ENCODE data around the gene MPPED1.

The MPPED1 gene

GRCh38 chr22:43516386-43516785 lies 104.6 kb downstream of the MPPED1 start:
- TF ChIP-seq CTCF (conservative IDR thresholded peaks at IDR 0.05; ENCODE audit: low read depth), result no peak
- no peak overlapping the region for H3K27ac ChIP-seq
- ChIA-PET POLR2A (ENCODE audit: low non-redundant PET) (no interaction called here), CTCF (no interaction called here)
- DNase-seq (ENCODE audit: low spot score), result no peak

GRCh38 chr22:43516996-43517635 lies 105.3 kb downstream of the MPPED1 start:
- ChIA-PET CTCF (no interaction called here), POLR2A (ENCODE audit: low non-redundant PET) (no interaction called here)
- DNase-seq (ENCODE audit: low spot score), result no peak
- no peak for TF ChIP-seq CTCF (conservative IDR thresholded peaks at IDR 0.05; ENCODE audit: low read depth)
- no peak overlapping the region for H3K27ac ChIP-seq

GRCh38 chr22:43520632-43521039 lies 108.8 kb downstream of the MPPED1 start:
- POLR2A ChIA-PET (ENCODE audit: low non-redundant PET), result no interaction called here
- no peak for DNase-seq (ENCODE audit: low spot score)
- CTCF ChIA-PET, result no interaction called here
- no peak overlapping the region for H3K27ac ChIP-seq
- TF ChIP-seq CTCF (conservative IDR thresholded peaks at IDR 0.05; ENCODE audit: low read depth), result no peak

- no peak for TF ChIP-seq CTCF (conservative IDR thresholded peaks at IDR 0.05; ENCODE audit: low read depth)
- ChIA-PET POLR2A (ENCODE audit: low non-redundant PET) (no interaction called here), CTCF (interaction anchor here (0.8 kb wide), 1 partner anchor 146 kb away, joined by 3 read pairs; no protein-coding TSS in a partner anchor)
- H3K27ac ChIP-seq, result no peak overlapping the region
- DNase-seq (ENCODE audit: low spot score), result peak; percentile 59
These were observed 109.9 kb downstream of the MPPED1 start for GRCh38 chr22:43521716-43522115.

GRCh38 chr22:43526117-43526655 lies 114.4 kb downstream of the MPPED1 start:
- POLR2A ChIA-PET (ENCODE audit: low non-redundant PET), result no interaction called here
- CTCF ChIA-PET, result no interaction called here
- no peak overlapping the region for H3K27ac ChIP-seq
- TF ChIP-seq CTCF (conservative IDR thresholded peaks at IDR 0.05; ENCODE audit: low read depth), result no peak
- no peak for DNase-seq (ENCODE audit: low spot score)

- CTCF ChIA-PET, result no interaction called here
- no peak for TF ChIP-seq CTCF (conservative IDR thresholded peaks at IDR 0.05; ENCODE audit: low read depth)
- POLR2A ChIA-PET (ENCODE audit: low non-redundant PET), result interaction anchor here (0.5 kb wide), 1 partner anchor 22 kb away, joined by 12 read pairs; no protein-coding TSS in a partner anchor
- DNase-seq (ENCODE audit: low spot score), result no peak
- no peak overlapping the region for H3K27ac ChIP-seq
These were observed 115.1 kb downstream of the MPPED1 start for GRCh38 chr22:43526946-43527345.
